ENCODE results near the gene RAB1A. TPM values are rescaled to one million over a fixed set of nuclear protein-coding genes. Genes with fewer than 3 reads are reported as not detected.
"Not testable (repeated sequence)": the region's sequence is repeated elsewhere in the genome, so short reads cannot be mapped to it uniquely, and the experiment has no call there.

Gene RAB1A
- total RNA-seq, 4 donors from 2014 or later = 36.4 to 71.3 (median 43.7) TPM

DNA sequence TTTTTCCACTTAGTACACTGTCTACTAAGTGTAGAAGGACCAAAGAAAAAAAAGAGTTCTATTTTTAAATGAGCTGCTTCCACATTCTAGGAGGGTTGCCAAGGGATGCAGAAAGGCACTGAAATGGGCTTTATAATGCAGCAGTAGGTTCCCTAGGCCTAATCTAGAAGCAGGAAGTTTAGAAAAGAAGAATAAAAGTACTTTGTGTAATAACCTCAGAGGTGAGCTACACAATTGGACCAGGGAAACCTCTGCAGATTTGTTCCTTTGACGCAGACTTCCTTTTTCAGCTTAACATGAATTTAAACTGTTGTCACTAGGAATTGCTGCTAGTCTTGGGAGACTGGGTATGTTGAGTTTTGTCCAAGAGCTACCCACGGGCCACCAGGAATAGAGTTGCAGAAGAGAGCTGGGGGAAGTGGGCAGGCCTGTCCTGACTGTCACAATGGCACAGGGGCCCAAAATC, 34.6 kb upstream of the RAB1A start:
- DNase-seq = no peak

DNA sequence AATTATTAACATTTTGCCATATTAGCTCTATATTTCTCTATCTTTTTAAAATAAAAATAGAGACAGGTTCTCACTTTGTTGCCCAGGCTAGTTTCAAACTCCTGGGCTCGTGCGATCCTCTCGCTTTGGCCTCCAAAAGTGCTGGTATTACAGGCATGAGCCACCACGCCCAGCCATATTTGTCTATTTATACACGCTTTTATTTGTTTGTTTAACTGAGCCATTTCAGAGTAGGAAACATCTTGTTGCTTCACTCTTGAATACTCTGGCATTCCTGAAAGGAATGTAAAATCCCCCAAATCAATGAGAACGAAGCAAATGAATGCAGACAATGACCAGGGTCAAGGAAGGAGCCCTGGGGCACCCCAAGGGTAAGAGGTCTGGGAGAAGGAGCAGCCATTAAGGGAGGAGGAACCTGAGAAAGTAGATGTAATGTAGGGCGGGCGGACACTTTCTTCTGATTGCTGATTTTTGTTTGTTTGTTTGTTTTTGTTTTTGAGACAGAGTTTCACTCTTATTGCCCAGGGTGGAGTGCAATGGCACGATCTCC, 31.7 kb upstream of the RAB1A start:
- TF ChIP-seq, protein P1, sequence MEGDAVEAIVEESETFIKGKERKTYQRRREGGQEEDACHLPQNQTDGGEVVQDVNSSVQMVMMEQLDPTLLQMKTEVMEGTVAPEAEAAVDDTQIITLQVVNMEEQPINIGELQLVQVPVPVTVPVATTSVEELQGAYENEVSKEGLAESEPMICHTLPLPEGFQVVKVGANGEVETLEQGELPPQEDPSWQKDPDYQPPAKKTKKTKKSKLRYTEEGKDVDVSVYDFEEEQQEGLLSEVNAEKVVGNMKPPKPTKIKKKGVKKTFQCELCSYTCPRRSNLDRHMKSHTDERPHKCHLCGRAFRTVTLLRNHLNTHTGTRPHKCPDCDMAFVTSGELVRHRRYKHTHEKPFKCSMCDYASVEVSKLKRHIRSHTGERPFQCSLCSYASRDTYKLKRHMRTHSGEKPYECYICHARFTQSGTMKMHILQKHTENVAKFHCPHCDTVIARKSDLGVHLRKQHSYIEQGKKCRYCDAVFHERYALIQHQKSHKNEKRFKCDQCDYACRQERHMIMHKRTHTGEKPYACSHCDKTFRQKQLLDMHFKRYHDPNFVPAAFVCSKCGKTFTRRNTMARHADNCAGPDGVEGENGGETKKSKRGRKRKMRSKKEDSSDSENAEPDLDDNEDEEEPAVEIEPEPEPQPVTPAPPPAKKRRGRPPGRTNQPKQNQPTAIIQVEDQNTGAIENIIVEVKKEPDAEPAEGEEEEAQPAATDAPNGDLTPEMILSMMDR (IDR thresholded peaks at IDR 0.05 in 4 of 5, conservative IDR thresholded peaks at IDR 0.05 in 1 of 5) = no peak
- no peak for TF ChIP-seq POLR2A (IDR thresholded peaks at IDR 0.05)

More for the DNA sequence above, 34.6 kb upstream of the RAB1A start:
- TF ChIP-seq, protein P1 (IDR thresholded peaks at IDR 0.05 in 4 of 5, conservative IDR thresholded peaks at IDR 0.05 in 1 of 5) = no peak
- no peak for TF ChIP-seq POLR2A (IDR thresholded peaks at IDR 0.05)
- H3K27me3 ChIP-seq = no peaks in the 10 kb centered on the region
- no peak overlapping the region for H3K4me3 ChIP-seq
- no peaks in the 10 kb centered on the region for H3K9me3 ChIP-seq
- ATAC-seq = no peak
- in situ Hi-C loops (cut with MboI; ENCODE audit: low sequenced_read_pairs in 4 of 4) = loop anchor here in 2 of 4 donors (10.0 to 25.0 kb wide), 2 partner anchors 250 to 252 kb away; no protein-coding TSS in a partner anchor
- no peak overlapping the region for H3K27ac ChIP-seq
- H3K36me3 ChIP-seq = no peaks in the 10 kb centered on the region
- H3K4me1 ChIP-seq = peaks cover 3 to 7% of the 10 kb centered on the region in 2 donors
- intact Hi-C loops (cut with DNase I; ENCODE audit: low total_unique reads) = no loop called here

GRCh38 chr2:65159906-65160305, 30.0 kb upstream of the RAB1A start:
- peaks cover 3 to 7% of the 10 kb centered on the region in 2 donors for H3K4me1 ChIP-seq
- no peak for TF ChIP-seq POLR2A (IDR thresholded peaks at IDR 0.05)
- TF ChIP-seq, protein P1 (IDR thresholded peaks at IDR 0.05 in 4 of 5, conservative IDR thresholded peaks at IDR 0.05 in 1 of 5) = no peak
- H3K27ac ChIP-seq = no peak overlapping the region
- DNase-seq = no peak
- no peaks in the 10 kb centered on the region for H3K36me3 ChIP-seq
- in situ Hi-C loops (cut with MboI; ENCODE audit: low sequenced_read_pairs in 4 of 4) (loop anchor here in 2 of 4 donors (10.0 to 25.0 kb wide), 2 partner anchors 245 to 248 kb away; no protein-coding TSS in a partner anchor), intact Hi-C loops (cut with DNase I; ENCODE audit: low total_unique reads) (no loop called here)
- H3K4me3 ChIP-seq = no peak overlapping the region
- no peaks in the 10 kb centered on the region for H3K9me3 ChIP-seq
- no peaks in the 10 kb centered on the region for H3K27me3 ChIP-seq
- no peak for ATAC-seq

More for the DNA sequence above, 31.7 kb upstream of the RAB1A start:
- ATAC-seq (no peak), DNase-seq (no peak)
- intact Hi-C loops (cut with DNase I; ENCODE audit: low total_unique reads) (no loop called here), in situ Hi-C loops (cut with MboI; ENCODE audit: low sequenced_read_pairs in 4 of 4) (loop anchor here in 2 of 4 donors (10.0 to 25.0 kb wide), 2 partner anchors 247 to 249 kb away; no protein-coding TSS in a partner anchor)
- no peaks in the 10 kb centered on the region for H3K36me3 ChIP-seq
- H3K4me3 ChIP-seq = no peak overlapping the region
- H3K27me3 ChIP-seq = no peaks in the 10 kb centered on the region
- no peaks in the 10 kb centered on the region for H3K9me3 ChIP-seq
- no peak overlapping the region for H3K27ac ChIP-seq
- peaks cover 3 to 7% of the 10 kb centered on the region in 2 donors for H3K4me1 ChIP-seq

DNA sequence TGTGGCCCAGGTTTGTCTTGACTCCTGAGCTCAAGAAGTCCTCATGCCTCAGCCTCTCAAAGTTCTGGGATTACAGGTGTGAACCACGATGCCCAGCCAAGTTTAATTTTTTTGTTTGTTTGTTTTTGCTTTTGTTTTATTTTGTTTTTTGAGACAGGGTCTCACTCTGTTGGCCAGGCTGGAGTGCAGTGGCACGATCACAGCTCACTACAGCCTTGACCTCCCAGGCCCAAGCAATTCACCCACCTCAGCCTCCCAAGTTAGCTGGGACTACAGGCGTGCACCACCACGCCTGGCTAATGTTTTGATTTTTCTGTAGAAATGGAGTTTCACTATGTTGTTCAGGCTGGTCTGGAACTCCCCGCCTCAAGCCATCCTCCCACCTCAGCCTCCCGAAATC, 29.4 kb upstream of the RAB1A start:
- H3K4me3 ChIP-seq = no peak overlapping the region
- peaks cover 3 to 6% of the 10 kb centered on the region in 2 donors for H3K4me1 ChIP-seq
- intact Hi-C loops (cut with DNase I; ENCODE audit: low total_unique reads) (no loop called here), in situ Hi-C loops (cut with MboI; ENCODE audit: low sequenced_read_pairs in 4 of 4) (loop anchor here in 1 of 4 donors (25.0 kb wide), 1 partner anchor 247 kb away; no protein-coding TSS in a partner anchor)
- DNase-seq (no peak), ATAC-seq (no peak)
- no peak for TF ChIP-seq POLR2A (IDR thresholded peaks at IDR 0.05)
- no peak overlapping the region for H3K27ac ChIP-seq
- no peaks in the 10 kb centered on the region for H3K27me3 ChIP-seq
- no peaks in the 10 kb centered on the region for H3K9me3 ChIP-seq
- no peaks in the 10 kb centered on the region for H3K36me3 ChIP-seq

- H3K27me3 ChIP-seq = no peaks in the 10 kb centered on the region
- intact Hi-C loops (cut with DNase I; ENCODE audit: low total_unique reads) (no loop called here), in situ Hi-C loops (cut with MboI; ENCODE audit: low sequenced_read_pairs in 4 of 4) (loop anchor here in 1 of 4 donors (25.0 kb wide), 1 partner anchor 246 kb away; no protein-coding TSS in a partner anchor)
- no peak overlapping the region for H3K4me3 ChIP-seq
- no peak overlapping the region for H3K27ac ChIP-seq
- H3K36me3 ChIP-seq = no peaks in the 10 kb centered on the region
- ATAC-seq (no peak), DNase-seq (no peak)
- H3K9me3 ChIP-seq = no peaks in the 10 kb centered on the region
- TF ChIP-seq, protein P1 (IDR thresholded peaks at IDR 0.05 in 4 of 5, conservative IDR thresholded peaks at IDR 0.05 in 1 of 5) = no peak
- TF ChIP-seq POLR2A (IDR thresholded peaks at IDR 0.05) = no peak
- H3K4me1 ChIP-seq = no peaks in the 10 kb centered on the region
These were observed 28.7 kb upstream of the RAB1A start for GRCh38 chr2:65158557-65158956.

DNA sequence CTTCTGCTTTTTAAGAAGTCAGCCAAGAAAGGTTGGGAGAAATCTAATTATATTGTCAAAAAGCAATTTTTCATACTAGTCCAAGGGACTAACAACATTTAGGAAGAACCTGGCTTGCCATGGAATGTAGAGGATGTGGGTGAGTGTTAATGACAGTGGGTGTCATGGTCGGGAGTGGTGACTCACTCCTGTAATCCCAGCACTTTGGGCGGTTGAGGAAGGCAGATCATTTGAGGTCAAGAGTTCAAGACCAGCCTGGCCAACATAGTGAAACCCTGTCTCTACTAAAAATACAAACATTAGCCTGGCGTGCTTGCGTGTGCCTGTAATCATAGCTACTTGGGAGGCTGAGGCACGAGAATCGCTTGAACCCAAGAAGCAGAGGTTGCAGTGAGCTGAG, 27.9 kb upstream of the RAB1A start:
- in situ Hi-C loops (cut with MboI; ENCODE audit: low sequenced_read_pairs in 4 of 4) = loop anchor here in 1 of 4 donors (25.0 kb wide), 1 partner anchor 246 kb away; no protein-coding TSS in a partner anchor
- H3K9me3 ChIP-seq; H3K4me3 ChIP-seq; H3K27ac ChIP-seq; H3K36me3 ChIP-seq; H3K4me1 ChIP-seq; DNase-seq; H3K27me3 ChIP-seq; intact Hi-C loops (cut with DNase I; ENCODE audit: low total_unique reads); ATAC-seq: not testable (repeated sequence)
